AG09309 (cell line): ENCODE results near the gene KMT2E.
A peak's percentile ranks its signal among the peaks of the same experiment; 100 is the strongest.
"Not testable (repeated sequence)": the region's sequence is repeated elsewhere in the genome, so short reads cannot be mapped to it uniquely, and the experiment has no call there.

Source experiments
- DNase-seq: peaks from one replicate; pipeline ENCODE4 v3.0.0-alpha.2; 2010; ENCODE audit warnings: low read depth
- H3K4me3 ChIP-seq: 2 replicates; pipeline ENCODE4 v1.5.1; 2011; ENCODE audit warnings: mild to moderate bottlenecking, low read depth, low read length, moderate library complexity; ENCODE audit not compliant: control insufficient read depth
- CTCF ChIP-seq: IDR thresholded peaks from 2 replicates; pipeline ENCODE4 v1.5.1; 2011; ENCODE audit warnings: mild to moderate bottlenecking, low read depth, low read length, inconsistent platforms; ENCODE audit not compliant: insufficient read depth, control insufficient read depth; ENCODE audit errors: missing control alignments

Gene KMT2E

GRCh38 chr7:104983076-104983577 lies 30.9 kb upstream of the KMT2E start:
- DNase-seq = no peak
- peak overlapping the region; percentile 57 for H3K4me3 ChIP-seq
- TF ChIP-seq CTCF = no peak

GRCh38 chr7:104983578-104984539 lies 30.1 kb upstream of the KMT2E start:
- no peak for DNase-seq
- TF ChIP-seq CTCF = peak; percentile 55
- peak overlapping the region; percentile 57 for H3K4me3 ChIP-seq

DNA sequence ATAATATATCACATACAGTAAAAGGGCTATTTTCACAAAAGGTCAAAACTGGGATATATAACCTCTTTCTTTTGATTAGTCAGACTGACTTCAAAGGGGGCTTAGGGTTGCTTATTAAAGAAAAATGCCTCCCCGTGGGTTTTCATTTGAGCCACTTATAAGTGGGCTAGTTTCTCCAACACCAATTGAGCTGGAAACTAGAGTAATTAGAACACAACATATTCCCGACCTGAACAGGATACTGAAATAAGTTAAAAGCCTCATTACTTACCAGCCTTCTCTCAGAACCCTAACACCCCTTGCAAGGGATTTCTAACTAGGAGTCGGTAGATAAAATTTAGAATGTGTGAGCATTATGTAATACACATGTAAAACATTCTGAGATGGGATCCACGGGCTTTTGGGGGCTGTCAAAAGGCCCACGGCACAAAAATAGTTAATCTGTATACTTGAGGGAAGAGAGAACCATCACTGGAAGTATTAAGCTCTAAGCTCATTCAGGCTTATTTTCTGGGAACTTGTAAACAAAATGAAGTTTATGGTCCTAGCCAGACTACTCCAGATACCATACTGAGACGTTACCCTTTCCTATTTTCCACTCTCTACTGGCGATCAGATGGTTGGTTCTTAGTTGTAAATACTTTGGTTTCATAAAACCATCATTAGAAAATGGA lies 29.3 kb upstream of the KMT2E start:
- H3K4me3 ChIP-seq = peak overlapping the region; percentile 57; the same call in 1 of the 2 replicates

DNA sequence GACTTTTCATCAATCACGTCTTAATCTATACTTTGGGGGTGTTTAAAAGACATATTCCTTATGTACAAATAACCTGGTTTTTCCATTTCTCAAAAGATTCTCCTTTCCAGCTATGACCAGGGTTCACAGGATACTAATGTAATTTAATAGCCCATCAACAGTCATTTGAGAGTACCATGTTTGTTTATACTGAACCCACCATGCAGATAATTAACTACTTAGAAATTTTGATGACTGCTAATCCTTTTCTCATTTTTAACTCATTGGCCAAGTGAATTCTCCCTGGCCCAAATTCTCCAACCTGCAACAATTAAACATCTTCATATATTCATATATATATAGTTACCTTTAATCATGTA lies 28.8 kb upstream of the KMT2E start:
- no peak for DNase-seq
- H3K4me3 ChIP-seq = no peak overlapping the region
- TF ChIP-seq CTCF = no peak

More for the DNA sequence above, 29.3 kb upstream of the KMT2E start:
- no peak for DNase-seq
- TF ChIP-seq CTCF = no peak

DNA sequence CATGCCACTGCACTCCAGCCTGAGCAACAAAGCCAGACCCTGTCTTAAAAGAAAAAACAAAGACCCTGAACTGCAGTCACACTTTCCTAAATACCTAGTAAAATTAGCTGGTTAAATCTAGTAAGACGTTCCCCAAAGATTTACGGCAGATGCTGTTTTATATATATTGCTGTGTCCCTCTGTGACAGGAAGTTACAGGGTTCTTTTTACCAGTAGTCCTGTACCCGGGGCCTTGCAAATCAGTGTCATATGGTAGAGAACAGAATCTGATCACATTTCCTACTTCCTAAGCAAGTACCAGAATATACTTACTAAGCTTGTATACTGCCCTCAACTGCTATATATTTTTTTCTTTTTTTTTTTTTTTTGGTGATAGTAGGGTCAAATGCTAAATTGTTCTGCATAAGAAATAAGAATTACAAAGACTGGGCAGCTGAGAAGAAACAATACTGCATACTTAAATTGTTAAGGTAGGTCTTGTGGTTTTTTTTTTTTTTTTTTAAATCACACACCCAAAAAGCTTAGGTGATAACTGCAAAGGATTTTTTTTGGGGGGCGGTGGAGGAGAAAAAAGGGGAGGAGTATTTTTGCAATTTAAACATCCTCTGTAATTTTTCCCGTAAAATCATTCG lies 27.3 kb upstream of the KMT2E start:
- TF ChIP-seq CTCF = no peak
- no peak for DNase-seq
- no peak overlapping the region for H3K4me3 ChIP-seq

- not testable (repeated sequence) for H3K4me3 ChIP-seq, DNase-seq
These were observed 26.6 kb upstream of the KMT2E start for GRCh38 chr7:104987403-104987802.
